OCI-LY1 (cell line): ENCODE results near the gene ALG1.

Source experiments
- H2AFZ ChIP-seq: fragments of 200-600 bp; sonication (generic), shearing (Covaris generic); 2 replicates; pipeline ENCODE4 v1.6.0; 2014; ENCODE audit warnings: antibody characterized with exemption, mild to moderate bottlenecking, low read length
- H3F3A ChIP-seq: fragments of 200-600 bp; sonication (generic), shearing (Covaris generic); 2 replicates; pipeline ENCODE4 v1.6.0; 2014; ENCODE audit warnings: mild to moderate bottlenecking, antibody characterized with exemption, low read length, moderate library complexity; ENCODE audit not compliant: insufficient read depth
- H3K27ac ChIP-seq: fragments of 200-600 bp; sonication (generic); 2 replicates; pipeline ENCODE4 v1.5.1; 2014; ENCODE audit warnings: low read length, mixed run types, mild to moderate bottlenecking, low read depth; ENCODE audit not compliant: poor library complexity, severe bottlenecking
- H3K27me3 ChIP-seq: fragments of 200-600 bp; sonication (generic); 2 replicates; pipeline ENCODE4 v1.6.0; 2014; ENCODE audit warnings: antibody characterized with exemption, mild to moderate bottlenecking, low read length, moderate library complexity; ENCODE audit not compliant: insufficient read depth
- H3K36me3 ChIP-seq: fragments of 200-600 bp; sonication (generic); 2 replicates; pipeline ENCODE4 v1.6.1; 2014; ENCODE audit warnings: mild to moderate bottlenecking, antibody characterized with exemption, low read length, moderate library complexity, mixed read lengths; ENCODE audit not compliant: insufficient read depth
- H3K4me1 ChIP-seq: fragments of 200-600 bp; sonication (generic); 2 replicates; pipeline ENCODE4 v1.5.1; 2014; ENCODE audit warnings: mild to moderate bottlenecking, low read length, moderate library complexity; ENCODE audit not compliant: insufficient read depth, severe bottlenecking
- H3K4me2 ChIP-seq: fragments of 200-600 bp; sonication (generic), shearing (Covaris generic); 2 replicates; pipeline ENCODE4 v1.6.1; 2014; ENCODE audit warnings: low read length
- H3K4me3 ChIP-seq: fragments of 200-600 bp; sonication (generic); 2 replicates; pipeline ENCODE4 v1.5.1; 2014; ENCODE audit warnings: low read length, low read depth, mild to moderate bottlenecking, mixed read lengths; ENCODE audit not compliant: poor library complexity, severe bottlenecking
- H3K79me2 ChIP-seq: fragments of 200-600 bp; shearing (Covaris generic); 2 replicates; pipeline ENCODE4 v1.6.1; 2016; ENCODE audit warnings: mixed run types, low read length, mixed read lengths; ENCODE audit not compliant: insufficient read depth
- H3K9ac ChIP-seq: fragments of 200-600 bp; sonication (generic), shearing (Covaris generic); 2 replicates; pipeline ENCODE4 v1.6.1; 2014; ENCODE audit warnings: mild to moderate bottlenecking, low read length, mixed read lengths
- H3K9me2 ChIP-seq: fragments of 200-600 bp; sonication (generic), shearing (Covaris generic); 2 replicates; pipeline ENCODE4 v1.6.1; 2014; ENCODE audit warnings: low read depth, mild to moderate bottlenecking, low read length, mixed read lengths
- H3K9me3 ChIP-seq: fragments of 200-600 bp; shearing (Covaris generic); 2 replicates; pipeline ENCODE4 v1.6.1; 2014; ENCODE audit warnings: low read length, mixed read lengths
- H4K20me1 ChIP-seq: fragments of 200-600 bp; sonication (generic), shearing (Covaris generic); 2 replicates; pipeline ENCODE4 v1.6.0; 2016; ENCODE audit warnings: mild to moderate bottlenecking, low read length; ENCODE audit not compliant: insufficient read depth
- EZH2 ChIP-seq: fragments of 200-600 bp; sonication (generic), shearing (Covaris generic); IDR thresholded peaks from 2 replicates; pipeline ENCODE4 v1.8.0; 2017; ENCODE audit warnings: borderline replicate concordance, mixed run types, mild to moderate bottlenecking, antibody characterized with exemption, low read length, moderate library complexity, mixed read lengths
- TF ChIP-seq, protein P1 (sequence below): fragments of 200-600 bp; sonication (generic), shearing (Covaris generic); IDR thresholded peaks from 2 replicates; pipeline ENCODE4 v1.5.1; 2017; ENCODE audit warnings: mild to moderate bottlenecking, antibody characterized with exemption, low read length, moderate library complexity, mixed read lengths

The ALG1 gene

GRCh38 chr16:5027575-5028235, 43.9 kb upstream of the ALG1 start:
- Histone ChIP-seq H4K20me1 (no peaks in the 10 kb centered on the region), H3K9me2 (no peaks in the 10 kb centered on the region)

DNA sequence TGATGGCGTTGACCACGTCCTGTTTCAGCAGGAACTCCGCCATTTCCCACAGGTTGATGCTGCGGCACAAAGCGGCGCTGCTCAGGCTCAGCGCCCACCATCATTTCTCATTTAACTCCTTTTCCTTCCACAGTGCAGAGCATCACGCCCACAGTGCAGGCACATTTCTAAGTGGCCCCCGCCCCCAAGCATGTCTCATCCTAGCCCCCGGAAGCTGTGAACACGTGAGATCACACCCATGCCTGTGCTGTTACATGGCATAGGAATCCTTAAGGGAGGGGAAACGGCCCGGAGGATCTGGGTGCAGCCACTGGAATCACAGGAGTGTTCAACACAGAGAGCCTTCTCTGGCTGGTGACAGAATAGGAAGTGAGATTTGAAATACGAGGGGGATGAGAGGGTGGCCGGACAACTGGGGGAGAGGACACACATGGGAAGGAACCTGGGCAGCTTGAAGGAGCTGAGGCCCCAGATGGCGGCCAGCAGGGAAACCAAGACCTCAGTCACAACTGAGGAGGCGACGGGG, 42.6 kb upstream of the ALG1 start:
- no peaks in the 10 kb centered on the region for H3K9me2 ChIP-seq
- no peaks in the 10 kb centered on the region for H3F3A ChIP-seq
- no peaks in the 10 kb centered on the region for H3K27me3 ChIP-seq
- H3K79me2 ChIP-seq = no peaks in the 10 kb centered on the region
- H2AFZ ChIP-seq = no peak overlapping the region
- no peak overlapping the region for H3K9ac ChIP-seq
- no peaks in the 10 kb centered on the region for H3K36me3 ChIP-seq
- no peak overlapping the region for H3K4me2 ChIP-seq
- H3K4me1 ChIP-seq = peaks cover 9% of the 10 kb centered on the region
- no peaks in the 10 kb centered on the region for H3K9me3 ChIP-seq
- TF ChIP-seq, protein P1, sequence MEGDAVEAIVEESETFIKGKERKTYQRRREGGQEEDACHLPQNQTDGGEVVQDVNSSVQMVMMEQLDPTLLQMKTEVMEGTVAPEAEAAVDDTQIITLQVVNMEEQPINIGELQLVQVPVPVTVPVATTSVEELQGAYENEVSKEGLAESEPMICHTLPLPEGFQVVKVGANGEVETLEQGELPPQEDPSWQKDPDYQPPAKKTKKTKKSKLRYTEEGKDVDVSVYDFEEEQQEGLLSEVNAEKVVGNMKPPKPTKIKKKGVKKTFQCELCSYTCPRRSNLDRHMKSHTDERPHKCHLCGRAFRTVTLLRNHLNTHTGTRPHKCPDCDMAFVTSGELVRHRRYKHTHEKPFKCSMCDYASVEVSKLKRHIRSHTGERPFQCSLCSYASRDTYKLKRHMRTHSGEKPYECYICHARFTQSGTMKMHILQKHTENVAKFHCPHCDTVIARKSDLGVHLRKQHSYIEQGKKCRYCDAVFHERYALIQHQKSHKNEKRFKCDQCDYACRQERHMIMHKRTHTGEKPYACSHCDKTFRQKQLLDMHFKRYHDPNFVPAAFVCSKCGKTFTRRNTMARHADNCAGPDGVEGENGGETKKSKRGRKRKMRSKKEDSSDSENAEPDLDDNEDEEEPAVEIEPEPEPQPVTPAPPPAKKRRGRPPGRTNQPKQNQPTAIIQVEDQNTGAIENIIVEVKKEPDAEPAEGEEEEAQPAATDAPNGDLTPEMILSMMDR = no peak
- no peak for TF ChIP-seq EZH2
- H3K4me3 ChIP-seq = no peak overlapping the region
- no peak overlapping the region for H3K27ac ChIP-seq
- H4K20me1 ChIP-seq = no peaks in the 10 kb centered on the region

More at GRCh38 chr16:5027575-5028235, 43.9 kb upstream of the ALG1 start:
- peaks cover 3% of the 10 kb centered on the region for H3K4me1 ChIP-seq
- H3K36me3 ChIP-seq = no peaks in the 10 kb centered on the region
- no peak overlapping the region for H3K4me3 ChIP-seq
- TF ChIP-seq, protein P1 = no peak
- no peak for TF ChIP-seq EZH2
- no peak overlapping the region for H3K9ac ChIP-seq
- no peaks in the 10 kb centered on the region for H3K27me3 ChIP-seq
- no peak overlapping the region for H2AFZ ChIP-seq
- no peaks in the 10 kb centered on the region for H3F3A ChIP-seq
- H3K4me2 ChIP-seq = no peak overlapping the region
- H3K79me2 ChIP-seq = no peaks in the 10 kb centered on the region
- no peak overlapping the region for H3K27ac ChIP-seq
- H3K9me3 ChIP-seq = no peaks in the 10 kb centered on the region

DNA sequence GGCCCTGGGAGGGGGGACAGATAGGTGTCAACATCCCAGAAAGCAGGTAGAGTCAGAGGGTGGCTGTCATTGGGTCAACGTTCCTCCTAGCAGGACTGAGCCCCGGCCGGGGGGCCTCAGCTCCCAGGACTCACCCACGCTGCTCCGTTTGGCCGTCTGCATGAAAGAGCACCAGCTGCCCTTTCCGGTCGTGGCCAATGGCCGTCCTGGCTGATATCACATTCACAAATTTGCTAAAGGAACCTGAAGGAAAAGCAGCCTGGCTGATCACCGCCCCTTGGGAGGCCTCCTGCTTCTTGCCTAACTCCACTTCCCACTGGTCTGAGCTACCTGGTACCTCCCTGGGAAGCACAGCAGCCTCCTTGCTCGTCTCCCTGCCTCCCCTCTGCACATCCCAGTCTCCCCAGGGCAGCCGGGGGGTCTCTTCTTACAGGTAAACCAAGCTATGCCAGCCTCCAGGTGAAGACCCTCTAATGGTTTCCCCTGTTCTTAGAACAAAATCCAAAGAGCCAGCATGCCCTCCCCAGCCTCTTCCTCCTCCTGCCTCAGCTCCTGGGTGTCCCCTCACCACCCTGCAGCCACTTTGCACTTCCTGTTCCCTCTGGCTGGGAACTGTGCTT, 41.3 kb upstream of the ALG1 start:
- no peaks in the 10 kb centered on the region for H3K79me2 ChIP-seq
- H3K9ac ChIP-seq = no peak overlapping the region
- H3K4me3 ChIP-seq = no peak overlapping the region
- H3K36me3 ChIP-seq = no peaks in the 10 kb centered on the region
- H3K27me3 ChIP-seq = no peaks in the 10 kb centered on the region
- H2AFZ ChIP-seq = no peak overlapping the region
- H3K4me2 ChIP-seq = no peak overlapping the region
- TF ChIP-seq, protein P1 = no peak
- TF ChIP-seq EZH2 = no peak
- no peaks in the 10 kb centered on the region for H3K9me3 ChIP-seq
- no peak overlapping the region for H3K27ac ChIP-seq
- no peaks in the 10 kb centered on the region for H3K9me2 ChIP-seq
- no peaks in the 10 kb centered on the region for H4K20me1 ChIP-seq
- H3K4me1 ChIP-seq = peaks cover 17% of the 10 kb centered on the region
- no peaks in the 10 kb centered on the region for H3F3A ChIP-seq
